Skin of body (tissue), 2 donors: ENCODE results near the gene TBC1D5. TPM values are rescaled to one million over a fixed set of nuclear protein-coding genes. Genes with fewer than 3 reads are reported as not detected.

Experiments used
- DNase-seq: peaks from one replicate; lab custom pipeline; 2025; lab: John Stamatoyannopoulos, UW
- total RNA-seq: library from RNA; depleted of rRNA; stranded (reverse); fragments of >200 nt; gene quantifications from one replicate; pipeline ENCODE4 v1.2.3, GENCODE V29; 2014

Gene TBC1D5
- total RNA-seq, 1 donor from 2014 or later, result 99.1 TPM

DNA sequence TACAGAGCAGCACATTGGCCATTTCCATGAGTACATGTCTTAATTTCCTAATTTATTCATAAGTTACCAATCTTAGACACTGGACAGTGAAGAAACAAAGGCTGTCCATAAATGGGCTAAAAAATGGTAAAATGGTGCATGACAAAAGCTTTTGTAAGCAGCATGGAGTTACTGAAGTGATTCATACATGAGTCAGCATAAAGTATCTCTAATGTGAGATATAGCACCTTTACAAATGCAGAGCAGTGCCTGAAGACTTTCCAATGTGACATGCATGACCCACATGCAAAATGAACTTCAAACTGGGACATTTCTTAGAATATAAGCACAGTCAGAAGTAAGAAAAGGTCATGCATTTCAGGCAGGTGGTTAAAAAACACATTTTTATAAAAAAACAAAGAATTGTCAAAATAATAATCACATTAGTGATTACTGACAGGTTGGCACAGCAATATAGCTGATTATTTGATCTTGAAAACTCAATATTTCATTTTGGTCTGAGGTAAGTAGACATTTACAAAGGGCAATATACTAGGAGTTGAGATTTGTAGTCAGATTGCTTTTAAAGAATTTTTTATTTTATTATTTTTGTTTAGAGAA lies 558.4 kb downstream of the TBC1D5 start:
- DNase-seq, result no peak

DNA sequence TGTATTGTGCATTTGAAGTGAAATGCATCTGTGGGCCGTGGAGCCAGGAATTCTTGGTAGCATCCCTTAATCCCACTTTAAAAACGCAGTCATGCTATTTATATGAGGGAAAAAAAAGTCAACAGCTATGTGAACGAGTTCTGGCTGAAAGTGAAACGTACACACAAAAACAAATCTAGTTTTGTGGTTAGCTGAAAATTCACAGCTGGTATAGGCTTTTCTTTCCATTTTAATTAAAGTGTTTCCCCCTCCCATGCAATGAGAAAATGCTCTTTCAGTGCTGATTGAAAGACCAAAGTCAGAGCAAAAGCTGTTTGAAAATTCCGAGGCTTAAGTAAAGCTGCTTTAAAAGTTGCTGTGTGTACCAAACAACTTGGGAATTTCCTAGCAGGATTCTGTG lies 560.3 kb downstream of the TBC1D5 start:
- DNase-seq, result no peak

DNA sequence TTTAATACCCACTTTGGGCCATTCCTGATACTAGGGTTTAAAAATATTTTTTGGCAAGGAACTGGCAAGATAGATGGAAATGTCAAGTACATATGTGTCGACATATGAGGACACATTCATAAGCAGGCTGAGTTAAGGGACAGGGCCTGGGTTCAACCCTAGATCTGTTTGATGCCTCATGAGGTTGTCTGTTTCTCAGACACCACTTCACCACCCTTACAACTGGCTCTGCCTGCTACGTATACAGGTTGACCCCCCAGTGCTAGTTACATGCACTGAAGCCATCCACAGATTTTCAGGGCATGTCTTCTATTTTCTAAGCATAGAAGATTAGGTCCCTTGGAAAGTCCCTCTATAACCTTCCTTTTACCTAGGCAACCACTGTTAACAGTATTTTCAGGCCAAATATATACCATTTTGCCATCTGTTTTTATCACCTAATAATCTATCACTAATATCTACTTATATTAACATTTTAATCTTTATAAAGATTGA lies 561.0 kb downstream of the TBC1D5 start:
- DNase-seq, result no peak

DNA sequence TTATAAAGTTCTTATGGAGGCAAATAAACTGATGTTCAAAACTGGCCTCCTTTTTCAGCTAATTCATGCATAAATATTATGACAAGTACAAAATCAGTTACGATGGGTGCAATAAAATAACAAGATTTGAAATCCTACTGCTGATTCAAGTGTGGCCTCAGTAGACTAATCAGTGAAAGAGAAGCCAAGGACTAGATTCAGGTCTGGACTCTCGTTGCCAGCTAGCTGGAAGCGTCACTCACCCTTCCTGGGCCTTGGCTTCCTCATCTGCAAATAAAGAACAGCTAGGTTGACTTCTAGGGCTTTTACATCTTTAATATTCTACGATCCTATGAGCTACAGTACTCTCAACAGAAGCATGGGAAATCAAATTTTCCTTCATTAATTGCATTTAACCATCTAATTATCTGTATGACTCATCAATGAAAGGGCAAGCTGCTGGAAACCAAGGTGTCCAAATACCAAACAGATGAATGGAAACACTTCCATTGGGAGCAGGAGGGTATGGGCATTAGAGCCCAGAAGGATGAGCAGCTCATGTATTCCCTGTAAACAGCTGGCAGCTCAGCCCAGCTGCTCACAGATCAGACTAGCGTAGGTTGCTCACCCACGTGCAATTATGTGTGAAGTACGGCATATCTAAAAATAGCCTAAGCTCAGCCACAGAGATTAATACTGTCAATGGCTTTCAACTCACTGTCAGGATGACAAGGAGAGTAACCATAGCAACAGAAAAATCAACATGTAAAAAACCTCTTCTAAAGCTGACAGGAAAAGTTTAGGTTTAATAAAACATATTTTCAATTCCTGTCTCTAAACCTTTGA lies 562.8 kb downstream of the TBC1D5 start:
- DNase-seq, result no peak

DNA sequence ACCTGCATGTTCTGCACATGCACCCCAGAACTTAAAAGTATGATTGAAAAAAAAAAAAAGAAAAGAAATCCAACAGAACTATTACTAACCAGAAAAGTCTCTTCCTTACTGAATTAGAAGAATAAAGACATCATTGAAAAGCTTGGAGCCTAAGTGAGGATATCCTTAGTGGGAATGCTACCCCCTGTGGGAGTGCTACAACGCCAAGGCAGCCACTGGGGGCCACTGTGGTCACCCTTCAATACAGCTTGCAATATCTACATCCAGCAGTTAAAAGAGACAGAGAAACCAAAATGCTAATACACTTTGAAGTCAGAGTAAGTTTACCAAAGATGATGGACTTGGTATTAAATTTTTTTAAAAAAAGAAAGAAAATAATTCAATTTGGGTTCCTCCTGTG lies 565.7 kb downstream of the TBC1D5 start:
- DNase-seq, result no peak

DNA sequence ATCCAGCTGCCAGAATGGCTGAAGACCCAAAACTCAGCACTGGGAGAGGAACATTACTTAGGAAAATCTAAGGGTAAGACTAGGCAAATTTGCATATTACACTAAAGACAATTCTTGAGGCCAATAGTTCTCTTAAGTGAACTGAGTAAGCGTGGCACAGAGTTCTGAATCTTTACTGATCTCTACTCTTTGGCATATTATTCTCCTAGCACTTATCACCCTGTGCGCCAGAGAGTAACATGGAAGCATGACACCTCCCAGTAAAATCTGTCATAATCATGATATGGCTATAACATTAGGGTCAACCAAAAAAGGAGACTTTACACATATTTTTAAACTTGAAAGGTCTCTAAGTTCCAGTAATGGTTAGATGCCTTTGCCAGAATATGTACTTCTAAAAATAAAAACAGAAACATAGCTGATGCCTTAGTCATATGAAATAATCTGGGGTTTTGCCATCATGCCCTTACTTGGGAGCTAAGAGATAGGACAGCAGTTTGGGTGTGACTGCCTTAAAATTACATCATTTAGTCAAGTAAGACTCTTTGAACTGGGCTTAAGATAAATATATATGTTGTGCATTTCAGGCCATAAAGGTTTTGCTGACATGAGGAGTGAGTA lies 567.1 kb downstream of the TBC1D5 start:
- DNase-seq, result peak; percentile 27

DNA sequence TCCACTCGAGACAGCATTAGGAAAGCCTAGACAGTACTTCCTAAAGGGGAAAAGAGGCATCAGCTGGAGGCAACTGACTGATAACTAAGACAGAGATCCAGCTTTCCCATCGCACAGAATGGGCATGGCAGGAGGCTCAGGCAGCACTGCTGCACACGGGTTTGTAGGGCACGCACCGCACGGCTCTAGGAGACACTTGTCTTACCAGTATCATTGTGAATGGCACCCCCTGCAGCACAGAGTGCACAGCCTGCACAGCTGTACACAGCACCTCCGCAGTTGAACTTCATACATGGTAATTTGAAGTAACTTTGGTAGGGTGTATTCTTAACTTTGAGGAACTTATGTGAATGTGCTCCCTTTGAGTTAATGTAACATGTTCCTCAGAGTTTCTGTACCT lies 576.1 kb downstream of the TBC1D5 start:
- DNase-seq, result no peak

DNA sequence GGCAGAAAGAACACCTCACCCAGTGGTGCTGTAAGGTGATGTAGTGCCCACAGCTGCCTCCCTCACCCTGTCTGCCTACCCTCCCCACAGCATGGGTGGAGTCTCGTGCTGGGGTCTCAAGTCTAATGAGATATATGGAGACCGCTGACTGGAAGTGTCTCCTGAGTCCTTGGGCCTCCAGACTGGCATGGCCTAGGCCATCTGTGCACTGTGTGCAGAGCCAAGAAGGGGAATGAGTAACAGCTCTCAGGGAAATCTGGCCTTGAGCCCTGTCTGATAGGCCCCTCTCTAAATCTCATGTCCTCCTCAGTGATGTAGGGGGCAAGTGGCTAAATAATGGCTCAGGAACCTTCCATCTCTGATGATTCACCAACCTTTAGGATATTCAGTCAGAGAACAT lies 580.3 kb downstream of the TBC1D5 start:
- DNase-seq, result no peak

DNA sequence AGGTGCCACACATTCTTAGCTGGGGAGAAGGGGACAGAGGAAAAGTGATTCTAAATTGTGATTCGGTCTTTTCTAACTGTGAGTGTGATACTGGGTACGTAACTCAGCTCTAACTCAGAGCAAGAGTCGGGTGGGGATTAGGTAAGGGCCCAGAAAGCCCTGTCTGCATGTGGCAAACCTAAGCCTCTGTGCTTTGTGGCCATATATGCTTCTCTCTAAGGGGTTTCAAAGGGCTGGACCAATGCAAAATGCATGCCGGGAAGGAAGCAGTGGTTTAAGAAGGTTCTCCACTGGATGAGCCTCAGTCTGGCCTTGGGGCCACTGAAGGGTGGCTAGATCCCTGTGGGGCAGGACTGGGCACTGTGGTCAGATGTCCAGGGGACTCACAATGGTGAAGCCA lies 581.8 kb downstream of the TBC1D5 start:
- no peak for DNase-seq

DNA sequence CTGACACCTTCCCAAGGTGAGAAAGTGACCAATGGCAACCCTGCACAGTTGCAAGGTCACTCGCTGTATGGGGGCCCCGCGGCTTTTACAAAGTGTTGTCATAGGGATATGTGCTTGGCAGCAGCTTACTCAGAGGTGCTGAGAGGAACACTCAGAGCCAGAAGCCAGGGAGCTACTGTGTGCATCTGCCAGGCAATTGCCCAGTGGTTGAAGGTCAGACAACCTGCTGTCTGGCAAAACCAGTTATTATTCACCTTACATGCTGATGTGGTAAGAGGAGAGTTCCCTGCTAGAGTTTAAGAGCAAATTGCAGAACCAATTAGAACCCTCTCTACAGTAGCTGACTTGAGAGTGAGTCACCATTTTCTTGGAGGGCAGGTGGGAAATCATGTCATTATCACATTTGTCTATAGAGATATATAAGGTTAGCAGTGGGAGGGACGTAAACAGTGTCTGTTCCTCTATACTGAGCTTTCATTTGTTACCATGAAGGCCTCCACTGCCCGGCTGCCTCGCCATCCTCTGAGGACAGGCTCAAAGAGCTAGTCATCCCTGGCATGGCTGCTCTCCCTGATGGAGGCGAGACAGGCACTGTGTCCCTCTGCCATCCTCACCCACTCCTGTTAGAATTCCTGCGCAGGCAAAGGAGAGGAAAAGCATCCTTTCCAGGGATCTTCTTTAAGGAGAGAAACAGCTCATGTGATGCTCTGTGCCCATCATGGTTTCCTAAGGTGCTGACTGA lies 583.3 kb downstream of the TBC1D5 start:
- DNase-seq, result no peak

DNA sequence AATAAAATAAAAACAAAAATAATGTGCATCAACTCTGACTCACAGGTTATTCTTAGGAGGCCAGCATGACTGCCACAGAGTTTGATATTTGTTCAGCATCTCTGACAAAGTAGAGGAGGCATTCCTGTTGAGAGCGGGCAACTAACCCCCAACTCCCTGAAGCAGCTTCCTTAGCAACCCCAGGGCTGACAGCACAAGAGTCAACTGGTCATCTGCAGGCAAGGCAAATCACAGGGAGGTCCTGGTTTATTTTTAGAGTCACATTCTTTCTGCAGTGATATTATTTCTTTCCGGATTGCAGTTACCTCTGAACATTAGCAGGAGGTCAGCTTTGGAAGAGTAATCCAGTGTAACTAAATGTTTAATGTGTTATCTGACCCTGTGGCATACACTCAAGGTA lies 584.7 kb downstream of the TBC1D5 start:
- no peak for DNase-seq

DNA sequence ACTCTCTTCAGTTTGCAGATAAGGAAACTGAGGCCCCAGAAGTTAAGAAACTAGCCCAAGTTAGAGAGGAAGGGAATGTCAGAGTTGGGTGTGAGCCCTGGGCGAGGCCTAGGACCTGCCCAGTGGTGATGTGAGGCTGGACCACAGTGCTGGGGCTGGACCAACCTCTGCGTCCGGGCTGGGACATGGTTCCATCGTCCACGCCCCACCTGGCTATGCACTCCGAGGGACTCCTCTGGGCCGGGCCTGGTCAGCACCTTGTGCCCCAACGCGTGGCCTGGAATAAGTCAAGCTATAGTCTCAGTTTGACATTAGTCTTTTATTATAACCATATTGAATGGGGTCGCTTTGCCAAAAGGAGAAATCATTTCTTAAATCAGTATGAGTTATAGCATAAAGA lies 585.6 kb downstream of the TBC1D5 start:
- no peak for DNase-seq

DNA sequence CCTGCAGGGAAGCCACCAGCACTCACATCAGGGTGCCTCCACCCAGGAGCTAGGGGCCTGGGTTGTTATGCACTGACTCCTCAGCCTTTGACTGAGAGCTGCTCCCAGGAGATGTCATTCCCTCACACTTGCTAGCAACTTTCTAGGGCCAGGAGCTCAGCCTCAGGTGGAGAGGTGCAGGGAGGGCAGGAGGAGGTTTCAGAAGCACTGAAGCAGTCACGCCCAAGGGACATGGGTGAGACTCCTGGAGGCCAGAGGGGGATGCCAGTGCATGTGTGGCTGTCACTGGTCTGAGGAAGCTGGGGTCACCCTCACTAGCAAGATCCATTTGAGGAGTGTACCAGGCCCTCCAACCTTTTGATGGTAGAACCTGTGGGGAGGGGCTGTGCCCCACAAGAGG lies 586.5 kb downstream of the TBC1D5 start:
- no peak for DNase-seq

DNA sequence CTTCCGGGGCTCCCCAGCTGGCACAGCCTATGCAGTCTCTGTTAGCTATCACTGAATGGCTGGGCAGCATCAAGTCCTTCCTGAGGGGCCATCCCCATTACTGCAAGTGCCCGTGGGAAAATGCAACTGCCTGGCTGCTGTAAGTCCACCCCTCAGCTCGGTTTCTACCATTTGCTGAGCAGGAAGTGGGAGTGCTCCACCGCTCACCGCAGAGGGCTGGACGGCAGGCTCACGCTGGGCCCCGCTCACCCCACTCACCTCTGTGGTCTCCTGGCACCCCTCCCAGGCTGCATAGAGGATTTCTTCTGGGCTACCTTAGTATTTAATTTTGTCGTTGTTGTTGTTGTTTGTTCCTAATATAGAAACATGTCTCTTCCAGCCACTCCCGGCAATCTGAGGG lies 587.5 kb downstream of the TBC1D5 start:
- no peak for DNase-seq

DNA sequence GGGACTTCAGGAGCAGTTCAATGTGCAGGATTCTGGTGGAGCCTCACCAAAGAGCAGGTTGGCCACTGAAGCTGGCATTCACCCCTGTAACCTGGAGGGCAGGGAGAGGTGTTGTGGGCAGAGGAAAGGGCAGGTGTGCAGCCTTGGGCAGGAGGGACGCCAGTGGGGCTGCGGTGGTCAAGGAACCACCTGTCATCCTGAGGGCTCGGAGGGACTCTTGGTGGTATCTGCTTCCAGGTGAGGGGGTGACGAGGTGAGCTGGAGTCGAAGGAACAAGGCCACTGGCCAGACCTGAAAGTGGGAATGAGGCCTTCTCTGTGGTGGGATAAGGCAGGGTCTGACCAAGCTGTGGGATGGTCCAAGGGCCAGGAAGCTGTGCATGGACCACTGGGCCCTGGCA lies 588.2 kb downstream of the TBC1D5 start:
- no peak for DNase-seq

DNA sequence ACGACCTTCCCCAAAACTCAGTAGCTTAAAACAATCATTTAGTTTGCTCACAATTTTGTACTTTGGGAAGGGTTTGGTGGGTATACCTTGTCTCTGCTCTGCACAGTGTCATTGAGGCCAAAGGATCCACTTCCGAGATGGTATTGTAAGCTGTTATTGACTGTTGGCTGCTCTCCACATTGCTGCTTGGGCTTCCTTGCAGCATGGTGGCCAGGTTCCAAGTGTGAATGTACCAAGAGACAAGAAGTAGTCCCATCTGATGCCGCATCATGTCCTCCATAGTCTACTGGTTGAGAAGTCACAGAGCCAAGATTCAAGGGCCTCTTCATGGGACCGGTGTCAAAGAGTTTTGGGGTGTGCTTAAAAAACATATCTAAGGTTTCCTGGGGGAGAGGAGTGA lies 589.2 kb downstream of the TBC1D5 start:
- DNase-seq, result no peak

DNA sequence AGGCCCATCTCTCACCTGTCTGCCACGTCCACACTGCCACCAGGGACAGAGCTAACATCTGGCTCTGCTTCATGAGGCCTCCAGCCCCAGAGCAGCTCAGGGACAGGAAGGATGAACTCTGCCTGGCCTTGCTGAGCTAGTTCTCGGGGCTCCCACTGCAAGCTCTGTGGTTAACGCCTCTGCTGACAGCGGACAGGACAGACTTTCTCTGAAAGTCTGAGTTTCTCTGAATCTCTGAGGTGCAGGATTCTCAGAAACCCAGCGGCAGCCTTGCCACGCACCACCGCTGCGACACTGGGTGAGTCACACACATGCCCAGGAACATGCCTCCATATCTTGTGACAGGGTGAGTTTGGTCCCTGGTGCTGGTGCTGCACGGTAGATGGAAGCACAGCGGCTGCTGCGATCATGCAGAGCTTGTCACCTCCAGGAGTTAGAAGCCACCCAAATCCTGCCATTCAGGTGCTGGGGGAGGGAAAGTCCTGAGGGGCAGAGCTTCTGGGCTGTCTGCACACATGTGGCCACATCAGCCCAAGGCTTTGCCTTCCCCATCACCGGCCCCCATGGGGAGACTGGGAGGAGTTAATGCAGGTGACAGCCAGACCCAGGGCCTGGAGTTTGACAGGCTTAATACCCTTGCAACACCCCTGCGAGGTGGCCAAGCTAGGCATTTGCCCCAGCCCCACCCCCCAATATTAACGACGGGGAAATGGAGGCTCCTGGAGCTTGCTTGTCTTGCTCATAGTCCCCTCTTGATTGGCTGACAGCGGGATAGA lies 590.6 kb downstream of the TBC1D5 start:
- no peak for DNase-seq

DNA sequence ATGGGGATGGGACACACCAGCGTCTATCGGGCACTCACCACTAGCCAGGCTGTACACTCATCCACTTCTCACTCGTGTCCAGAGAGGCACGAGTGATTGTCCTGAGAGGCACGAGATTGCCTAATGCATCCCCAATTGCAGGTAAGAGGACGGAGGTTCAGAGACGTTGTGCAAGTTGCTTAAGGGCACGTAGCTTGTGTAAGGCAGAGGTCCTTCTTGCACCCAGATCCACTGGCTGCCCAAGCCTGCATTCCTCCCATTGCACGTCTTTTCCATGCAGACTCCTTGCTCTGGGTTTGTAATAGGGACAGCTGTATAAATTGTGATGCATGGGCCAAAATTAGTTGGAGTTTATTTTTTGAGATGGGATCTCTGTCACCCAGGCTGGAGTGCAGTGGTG lies 593.4 kb downstream of the TBC1D5 start:
- no peak for DNase-seq

DNA sequence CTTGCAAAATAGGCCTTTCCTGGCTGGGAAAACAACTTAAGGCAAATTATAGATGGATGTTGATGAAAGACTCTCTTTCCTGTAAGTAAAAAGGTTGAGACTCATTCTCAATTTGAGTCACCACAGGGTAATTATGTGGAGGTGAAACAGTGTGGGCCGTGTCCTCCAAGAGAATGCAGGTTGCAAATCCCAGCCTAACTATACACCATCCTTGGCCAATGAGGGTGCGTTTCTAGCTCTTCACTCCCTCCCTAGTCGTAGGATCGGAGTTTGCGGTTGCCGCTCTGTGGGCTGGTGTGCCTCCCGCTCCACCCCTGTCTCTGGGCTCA lies 597.8 kb downstream of the TBC1D5 start:
- DNase-seq, result no peak

DNA sequence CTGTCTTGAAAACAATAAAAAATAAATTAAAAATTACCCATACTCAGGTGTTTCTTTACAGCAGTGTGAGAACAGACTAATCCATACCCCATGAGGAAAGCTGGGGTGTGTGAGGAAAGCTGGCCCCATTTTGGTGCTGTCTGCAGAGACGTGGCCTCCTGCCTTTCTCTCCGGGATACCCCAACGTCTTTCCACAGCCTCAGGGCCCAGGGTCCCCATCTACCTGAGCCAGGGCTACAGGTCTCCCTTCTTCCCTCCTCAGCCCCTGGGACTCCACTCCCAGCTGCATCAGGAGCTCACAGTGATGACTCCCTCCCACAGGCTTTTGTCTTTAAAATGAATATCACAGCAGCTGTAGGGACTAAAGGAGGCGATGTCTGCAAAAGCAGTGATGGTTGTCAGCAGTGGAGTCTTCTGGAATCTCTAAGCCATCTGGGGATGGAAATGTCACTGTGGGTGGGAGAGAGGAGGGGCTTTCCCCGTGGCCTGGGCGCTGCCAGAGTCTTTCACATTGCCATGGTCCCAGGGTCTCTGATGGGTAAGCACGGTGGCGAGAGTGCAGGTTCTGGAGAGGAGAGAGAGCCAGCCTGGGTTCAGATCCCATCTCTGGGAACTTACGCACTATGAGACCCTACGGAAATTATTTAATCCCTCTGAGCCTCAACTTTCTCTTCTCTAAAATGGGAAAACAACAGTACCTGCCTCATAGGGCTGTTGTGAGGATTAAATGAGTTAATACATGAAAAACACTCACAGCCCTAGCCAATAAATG lies 598.4 kb downstream of the TBC1D5 start:
- DNase-seq, result no peak

DNA sequence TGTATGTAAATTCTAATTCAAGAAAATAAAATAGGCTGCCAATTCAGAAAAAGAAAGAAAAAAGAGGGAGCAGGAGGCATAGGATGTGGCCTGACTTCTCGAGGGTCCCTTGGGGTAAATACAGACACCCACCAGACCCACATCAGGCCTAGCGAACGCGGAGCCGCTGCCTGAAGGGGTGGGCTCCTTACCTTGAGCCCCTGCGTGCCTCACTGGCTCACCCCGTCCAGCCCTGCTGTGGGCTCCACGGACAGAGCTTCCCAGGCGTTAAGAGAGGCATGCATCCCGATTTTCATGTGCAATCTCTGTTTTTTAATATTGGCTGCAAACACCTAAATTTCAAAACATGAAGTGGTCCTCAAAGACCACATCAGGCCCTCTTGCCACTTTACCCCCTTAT lies 599.9 kb downstream of the TBC1D5 start:
- no peak for DNase-seq
